ENCODE measurements around the gene TMEM88. TPM values are rescaled to one million over a fixed set of nuclear protein-coding genes. Genes with fewer than 3 reads are reported as not detected.

The TMEM88 gene
- polyA plus RNA-seq, 1 donor from 2014 or later: 4.2 TPM

DNA sequence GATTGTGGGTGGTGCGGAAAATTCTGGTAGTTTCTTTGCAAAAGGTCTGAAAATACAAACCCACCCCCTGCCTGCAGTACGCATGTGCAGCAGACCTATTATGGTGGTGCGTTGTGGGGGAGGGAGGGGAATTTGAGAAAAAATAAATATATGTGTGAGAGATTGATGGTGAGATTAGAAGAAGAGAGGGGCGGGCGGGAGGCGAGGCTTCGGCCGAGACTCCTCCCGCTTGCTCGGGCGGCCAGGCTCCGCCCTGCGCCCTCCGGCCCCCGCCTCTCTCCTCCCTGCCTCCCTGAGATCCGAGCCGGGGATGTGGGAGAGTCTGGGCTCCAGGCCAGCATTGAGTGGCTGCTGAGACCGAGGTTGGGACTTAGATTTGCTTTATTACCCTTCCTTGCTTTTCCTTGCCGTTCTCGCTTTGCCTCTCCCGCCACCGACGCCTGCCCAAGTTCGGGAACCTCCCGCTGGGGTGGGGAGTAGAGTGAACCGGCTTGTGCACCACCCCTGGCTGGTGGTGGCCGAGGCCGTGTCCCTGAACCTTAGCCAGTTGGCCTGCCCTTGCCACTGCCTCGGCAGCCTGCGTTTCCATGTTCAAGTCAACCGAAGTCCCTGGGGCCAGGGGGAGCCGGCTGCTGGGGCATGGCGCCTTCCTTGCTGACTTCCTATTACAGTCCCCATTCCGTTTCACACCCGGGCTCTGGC, 32.8 kb downstream of the TMEM88 start:
- Histone ChIP-seq H3K9me2 (ENCODE audit: insufficient read depth, low read length) (no peaks in the 10 kb centered on the region), H3K36me3 (ENCODE audit: insufficient read depth, low read length) (no peaks in the 10 kb centered on the region), H2AFZ (ENCODE audit: low read depth, low read length) (peak overlapping the region; percentile 48), H4K20me1 (ENCODE audit: insufficient read depth) (no peaks in the 10 kb centered on the region), H3K4me2 (ENCODE audit: low read length) (peak overlapping the region; percentile 69), H3K9me3 (ENCODE audit: low read length) (no peaks in the 10 kb centered on the region), H3K27ac (ENCODE audit: low read length) (peak overlapping the region; percentile 99), H3K27me3 (ENCODE audit: insufficient read depth, low read depth, low read length) (no peaks in the 10 kb centered on the region), H3F3A (ENCODE audit: insufficient read depth, low read length, poor library complexity, severe bottlenecking) (peaks cover 10% of the 10 kb centered on the region), H3K9ac (ENCODE audit: low read length) (peak overlapping the region; percentile 100), H3K79me2 (replicated peaks; ENCODE audit: insufficient read depth, low read length) (peaks cover 62% of the 10 kb centered on the region), H3K4me3 (ENCODE audit: low read length) (peak overlapping the region; percentile 100)
- TF ChIP-seq, protein P1, sequence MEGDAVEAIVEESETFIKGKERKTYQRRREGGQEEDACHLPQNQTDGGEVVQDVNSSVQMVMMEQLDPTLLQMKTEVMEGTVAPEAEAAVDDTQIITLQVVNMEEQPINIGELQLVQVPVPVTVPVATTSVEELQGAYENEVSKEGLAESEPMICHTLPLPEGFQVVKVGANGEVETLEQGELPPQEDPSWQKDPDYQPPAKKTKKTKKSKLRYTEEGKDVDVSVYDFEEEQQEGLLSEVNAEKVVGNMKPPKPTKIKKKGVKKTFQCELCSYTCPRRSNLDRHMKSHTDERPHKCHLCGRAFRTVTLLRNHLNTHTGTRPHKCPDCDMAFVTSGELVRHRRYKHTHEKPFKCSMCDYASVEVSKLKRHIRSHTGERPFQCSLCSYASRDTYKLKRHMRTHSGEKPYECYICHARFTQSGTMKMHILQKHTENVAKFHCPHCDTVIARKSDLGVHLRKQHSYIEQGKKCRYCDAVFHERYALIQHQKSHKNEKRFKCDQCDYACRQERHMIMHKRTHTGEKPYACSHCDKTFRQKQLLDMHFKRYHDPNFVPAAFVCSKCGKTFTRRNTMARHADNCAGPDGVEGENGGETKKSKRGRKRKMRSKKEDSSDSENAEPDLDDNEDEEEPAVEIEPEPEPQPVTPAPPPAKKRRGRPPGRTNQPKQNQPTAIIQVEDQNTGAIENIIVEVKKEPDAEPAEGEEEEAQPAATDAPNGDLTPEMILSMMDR (IDR thresholded peaks at IDR 0.05; ENCODE audit: poor library complexity, severe bottlenecking): no peak
- TF ChIP-seq EP300 (conservative IDR thresholded peaks at IDR 0.05; ENCODE audit: poor library complexity, severe bottlenecking) (peak; percentile 51), TAF1 (IDR thresholded peaks at IDR 0.05; ENCODE audit: low read depth) (peak; percentile 7), EZH2 (IDR thresholded peaks at IDR 0.05; ENCODE audit: borderline replicate concordance, insufficient read depth, low read length, poor library complexity, severe bottlenecking) (no peak), MXI1 (conservative IDR thresholded peaks at IDR 0.05; ENCODE audit: poor library complexity, severe bottlenecking) (peak; percentile 62), POLR2AphosphoS5 (IDR thresholded peaks at IDR 0.05) (peak; percentile 72)
- TF ChIP-seq, protein P2, sequence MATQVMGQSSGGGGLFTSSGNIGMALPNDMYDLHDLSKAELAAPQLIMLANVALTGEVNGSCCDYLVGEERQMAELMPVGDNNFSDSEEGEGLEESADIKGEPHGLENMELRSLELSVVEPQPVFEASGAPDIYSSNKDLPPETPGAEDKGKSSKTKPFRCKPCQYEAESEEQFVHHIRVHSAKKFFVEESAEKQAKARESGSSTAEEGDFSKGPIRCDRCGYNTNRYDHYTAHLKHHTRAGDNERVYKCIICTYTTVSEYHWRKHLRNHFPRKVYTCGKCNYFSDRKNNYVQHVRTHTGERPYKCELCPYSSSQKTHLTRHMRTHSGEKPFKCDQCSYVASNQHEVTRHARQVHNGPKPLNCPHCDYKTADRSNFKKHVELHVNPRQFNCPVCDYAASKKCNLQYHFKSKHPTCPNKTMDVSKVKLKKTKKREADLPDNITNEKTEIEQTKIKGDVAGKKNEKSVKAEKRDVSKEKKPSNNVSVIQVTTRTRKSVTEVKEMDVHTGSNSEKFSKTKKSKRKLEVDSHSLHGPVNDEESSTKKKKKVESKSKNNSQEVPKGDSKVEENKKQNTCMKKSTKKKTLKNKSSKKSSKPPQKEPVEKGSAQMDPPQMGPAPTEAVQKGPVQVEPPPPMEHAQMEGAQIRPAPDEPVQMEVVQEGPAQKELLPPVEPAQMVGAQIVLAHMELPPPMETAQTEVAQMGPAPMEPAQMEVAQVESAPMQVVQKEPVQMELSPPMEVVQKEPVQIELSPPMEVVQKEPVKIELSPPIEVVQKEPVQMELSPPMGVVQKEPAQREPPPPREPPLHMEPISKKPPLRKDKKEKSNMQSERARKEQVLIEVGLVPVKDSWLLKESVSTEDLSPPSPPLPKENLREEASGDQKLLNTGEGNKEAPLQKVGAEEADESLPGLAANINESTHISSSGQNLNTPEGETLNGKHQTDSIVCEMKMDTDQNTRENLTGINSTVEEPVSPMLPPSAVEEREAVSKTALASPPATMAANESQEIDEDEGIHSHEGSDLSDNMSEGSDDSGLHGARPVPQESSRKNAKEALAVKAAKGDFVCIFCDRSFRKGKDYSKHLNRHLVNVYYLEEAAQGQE (IDR thresholded peaks at IDR 0.05; ENCODE audit: borderline replicate concordance): no peak

DNA sequence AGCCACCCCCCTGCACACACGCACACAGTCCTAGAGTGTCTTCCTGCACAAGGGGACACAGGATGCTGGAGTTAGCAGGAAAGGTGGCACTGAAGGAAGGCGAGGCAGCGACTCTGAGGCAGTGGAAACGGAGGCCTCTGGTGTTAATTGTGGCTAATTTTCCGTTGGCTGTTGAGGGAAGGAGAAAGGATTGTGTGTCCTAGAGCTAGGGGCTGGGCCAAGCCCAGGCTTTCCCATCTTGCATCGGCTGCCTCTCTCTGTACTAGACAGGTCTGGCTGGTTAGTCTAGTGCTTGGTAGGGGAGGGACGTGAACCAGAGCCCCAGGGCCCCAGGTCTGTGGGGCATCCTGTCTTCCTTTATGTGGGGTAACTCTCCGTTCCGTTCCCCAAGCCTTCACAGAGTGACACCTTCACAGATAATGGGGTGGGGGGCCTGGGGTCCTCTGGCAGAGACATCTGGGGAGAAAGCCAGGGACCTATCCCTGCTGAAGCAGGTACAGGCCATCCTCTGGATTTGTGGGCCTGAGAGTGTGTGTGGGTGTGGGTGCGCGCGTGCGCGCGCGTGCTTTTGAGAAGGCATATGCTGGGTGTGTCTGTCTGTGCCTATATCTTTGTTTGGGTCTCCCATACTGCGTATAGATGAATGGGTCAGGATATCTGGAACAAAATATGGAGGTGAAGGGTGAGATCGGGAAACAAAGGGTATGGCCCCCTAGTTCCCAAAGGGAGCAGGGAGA, 33.5 kb downstream of the TMEM88 start, which contains the start of gene CHD3:
TSS of gene CHD3 (plus strand) at position 606 of the 737 bp plus-strand sequence. CDS start 212 bp downstream, outside the sequence.
- TF ChIP-seq POLR2AphosphoS5 (IDR thresholded peaks at IDR 0.05) (no peak), TAF1 (IDR thresholded peaks at IDR 0.05; ENCODE audit: low read depth) (no peak), RAD21 (conservative IDR thresholded peaks at IDR 0.05) (no peak), MXI1 (conservative IDR thresholded peaks at IDR 0.05; ENCODE audit: poor library complexity, severe bottlenecking) (no peak), EP300 (conservative IDR thresholded peaks at IDR 0.05; ENCODE audit: poor library complexity, severe bottlenecking) (no peak), SMC3 (conservative IDR thresholded peaks at IDR 0.05; ENCODE audit: poor library complexity) (no peak), EZH2 (IDR thresholded peaks at IDR 0.05; ENCODE audit: borderline replicate concordance, insufficient read depth, low read length, poor library complexity, severe bottlenecking) (no peak)
- TF ChIP-seq, protein P2 (IDR thresholded peaks at IDR 0.05; ENCODE audit: borderline replicate concordance): no peak
- TF ChIP-seq, protein P1 (IDR thresholded peaks at IDR 0.05; ENCODE audit: poor library complexity, severe bottlenecking): no peak

More for the DNA sequence above, 33.5 kb downstream of the TMEM88 start, which contains the start of gene CHD3:
- Histone ChIP-seq H3K27ac (ENCODE audit: low read length) (peak within 1 kb of the TSS; percentile 99), H2AFZ (ENCODE audit: low read depth, low read length) (peak within 1 kb of the TSS; percentile 48), H3K27me3 (ENCODE audit: insufficient read depth, low read depth, low read length) (no peaks in the 10 kb centered on the region), H3K4me2 (ENCODE audit: low read length) (peak within 1 kb of the TSS; percentile 69), H3K9me3 (ENCODE audit: low read length) (no peaks in the 10 kb centered on the region), H3K9me2 (ENCODE audit: insufficient read depth, low read length) (no peaks in the 10 kb centered on the region), H3K9ac (ENCODE audit: low read length) (peak within 1 kb of the TSS; percentile 100), H3K36me3 (ENCODE audit: insufficient read depth, low read length) (no peaks in the 10 kb centered on the region), H3K79me2 (replicated peaks; ENCODE audit: insufficient read depth, low read length) (peaks cover 63% of the 10 kb centered on the region), H4K20me1 (ENCODE audit: insufficient read depth) (no peaks in the 10 kb centered on the region), H3K4me3 (ENCODE audit: low read length) (peak within 1 kb of the TSS; percentile 100), H3F3A (ENCODE audit: insufficient read depth, low read length, poor library complexity, severe bottlenecking) (peaks cover 7% of the 10 kb centered on the region)

Data from neural cell (in vitro differentiated cells).